Activated naive CD8-positive, alpha-beta T cell treated with anti-CD3 and anti-CD28 coated beads for 36 hours (primary cell): ENCODE results near the gene FAM185A. TPM values are rescaled to one million over a fixed set of nuclear protein-coding genes. Genes with fewer than 3 reads are reported as not detected.

Source experiments
- DNase-seq: peaks from one replicate; pipeline ENCODE4 v3.0.0; 2021
- H3K27ac Mint-ChIP-seq: one replicate; pipeline ENCODE4 v1.8.0; 2022; ENCODE audit warnings: mild to moderate bottlenecking, moderate library complexity, mixed read lengths
- H3K27me3 Mint-ChIP-seq: one replicate; pipeline ENCODE4 v1.8.0; 2022; ENCODE audit warnings: mild to moderate bottlenecking, mixed read lengths
- H3K36me3 Mint-ChIP-seq: one replicate; pipeline ENCODE4 v1.8.0; 2021; ENCODE audit warnings: mild to moderate bottlenecking, mixed read lengths
- H3K4me1 Mint-ChIP-seq: one replicate; pipeline ENCODE4 v1.8.0; 2021; ENCODE audit warnings: mixed read lengths
- H3K4me3 Mint-ChIP-seq: one replicate; pipeline ENCODE4 v1.8.0; 2022; ENCODE audit warnings: mild to moderate bottlenecking, moderate library complexity, mixed read lengths
- H3K9me3 Mint-ChIP-seq: one replicate; pipeline ENCODE4 v1.8.0; 2022; ENCODE audit warnings: mixed read lengths
- total RNA-seq, 2 experiments: library from RNA; stranded (reverse); gene quantifications; one replicate each; pipeline ENCODE4 v1.2.3, GENCODE V29; 2021

Gene FAM185A
- total RNA-seq, 2 experiments from 2014 or later = 10.0 to 10.2 TPM

DNA sequence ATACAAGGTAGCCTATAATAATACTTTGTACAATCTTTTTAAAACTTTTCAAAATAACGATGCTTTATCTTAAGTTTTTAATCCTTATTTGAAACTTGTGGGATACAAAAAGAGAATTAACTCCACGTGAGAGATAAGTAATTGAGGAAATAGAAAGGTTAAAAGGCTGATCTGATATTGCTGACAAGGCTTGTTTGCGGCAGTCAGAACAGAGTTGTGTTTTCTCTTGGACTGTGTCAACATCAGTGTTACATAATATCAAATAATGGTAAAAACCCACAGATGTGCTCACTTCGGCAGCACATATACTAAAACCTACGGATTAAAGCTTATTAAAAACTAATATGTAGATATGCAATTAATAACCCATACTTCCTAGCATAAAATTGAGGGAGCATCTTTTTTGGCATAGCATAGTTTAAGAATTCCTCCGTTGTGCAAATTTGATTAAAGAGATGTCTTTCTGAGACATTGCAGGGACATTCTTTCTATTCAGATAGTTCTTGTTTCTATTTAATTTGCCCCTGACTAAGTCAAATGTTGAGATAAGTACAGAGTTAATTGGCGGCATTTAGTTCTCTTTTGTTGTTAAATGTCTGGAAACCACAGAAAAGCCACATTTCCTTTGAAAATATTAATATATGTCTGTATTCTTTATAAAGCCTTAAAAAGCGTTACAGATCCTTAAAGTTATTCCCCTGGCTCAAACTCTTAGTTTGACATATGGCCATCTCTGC is 63.3 kb downstream of the FAM185A start:
- Mint-ChIP-seq H3K27me3 (no peaks in the 10 kb centered on the region), H3K9me3 (no peaks in the 10 kb centered on the region), H3K4me1 (peaks cover 4% of the 10 kb centered on the region), H3K36me3 (peaks cover 14% of the 10 kb centered on the region), H3K4me3 (no peak overlapping the region), H3K27ac (no peak overlapping the region)
- DNase-seq = no peak

DNA sequence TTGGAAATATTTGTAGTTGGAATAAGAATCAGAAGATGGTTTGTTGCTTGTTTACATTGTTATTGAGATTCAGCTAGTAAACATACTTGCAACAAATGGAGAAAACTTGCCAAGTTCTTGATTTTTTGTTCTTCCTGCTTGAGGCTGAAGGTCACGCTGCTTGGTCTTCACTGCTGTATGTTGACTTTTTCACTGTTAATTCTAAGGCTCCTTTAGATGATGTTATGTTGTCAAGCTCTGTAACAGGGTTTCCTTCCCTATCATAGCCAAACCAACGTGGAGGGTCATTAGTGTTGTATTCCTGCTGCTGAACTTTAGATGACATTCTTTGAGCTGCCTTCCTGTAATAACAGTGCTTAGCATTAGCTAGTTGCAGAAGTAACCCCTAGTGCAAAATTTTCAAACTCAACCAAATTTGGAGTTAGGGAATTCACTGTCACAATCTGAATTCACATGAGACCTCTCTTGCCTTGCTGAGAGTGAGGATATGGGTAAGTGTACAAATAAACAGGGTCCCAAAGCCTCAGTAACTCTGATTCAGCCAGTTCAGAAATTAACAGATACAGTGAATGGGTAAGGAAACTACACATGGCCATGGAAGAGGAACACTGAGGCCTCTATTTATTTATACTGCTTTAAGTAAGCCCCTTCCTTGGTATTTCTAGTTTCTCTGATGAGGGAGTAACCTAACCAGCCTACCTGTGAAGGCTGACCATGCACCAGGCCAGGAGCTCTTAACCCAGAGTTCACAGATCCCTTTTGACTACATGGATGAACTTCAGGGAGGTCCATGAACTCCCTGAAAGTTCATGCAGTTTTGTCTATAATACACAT is 64.6 kb downstream of the FAM185A start:
- Mint-ChIP-seq H3K4me1 (peaks cover 4% of the 10 kb centered on the region), H3K36me3 (peaks cover 11% of the 10 kb centered on the region), H3K27ac (no peak overlapping the region), H3K4me3 (no peak overlapping the region), H3K27me3 (no peaks in the 10 kb centered on the region), H3K9me3 (no peaks in the 10 kb centered on the region)
- no peak for DNase-seq

DNA sequence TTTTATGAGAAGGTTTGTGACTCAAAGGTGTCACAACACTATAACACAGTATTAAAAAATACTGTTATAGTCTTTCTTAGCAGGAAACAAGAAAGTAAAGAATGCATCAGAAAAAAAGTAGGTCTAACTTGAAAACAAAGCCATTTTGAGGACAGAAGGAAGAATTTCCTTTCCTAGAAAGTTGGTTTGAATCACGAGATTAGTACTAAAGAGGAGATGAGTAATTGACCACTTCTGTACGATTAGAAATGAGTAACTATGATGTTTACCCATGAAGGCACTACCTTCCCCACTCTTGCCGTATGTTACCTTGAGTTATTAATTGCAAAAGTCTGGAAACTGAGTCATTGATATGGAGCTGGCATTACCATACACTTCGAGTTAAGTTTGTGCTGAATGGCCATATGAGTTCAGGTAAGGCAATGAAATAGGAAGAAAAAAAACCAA is 65.2 kb downstream of the FAM185A start:
- peaks cover 4% of the 10 kb centered on the region for H3K4me1 Mint-ChIP-seq
- H3K9me3 Mint-ChIP-seq = no peaks in the 10 kb centered on the region
- peaks cover 8% of the 10 kb centered on the region for H3K36me3 Mint-ChIP-seq
- H3K27me3 Mint-ChIP-seq = no peaks in the 10 kb centered on the region
- DNase-seq = no peak
- no peak overlapping the region for H3K27ac Mint-ChIP-seq
- H3K4me3 Mint-ChIP-seq = no peak overlapping the region

DNA sequence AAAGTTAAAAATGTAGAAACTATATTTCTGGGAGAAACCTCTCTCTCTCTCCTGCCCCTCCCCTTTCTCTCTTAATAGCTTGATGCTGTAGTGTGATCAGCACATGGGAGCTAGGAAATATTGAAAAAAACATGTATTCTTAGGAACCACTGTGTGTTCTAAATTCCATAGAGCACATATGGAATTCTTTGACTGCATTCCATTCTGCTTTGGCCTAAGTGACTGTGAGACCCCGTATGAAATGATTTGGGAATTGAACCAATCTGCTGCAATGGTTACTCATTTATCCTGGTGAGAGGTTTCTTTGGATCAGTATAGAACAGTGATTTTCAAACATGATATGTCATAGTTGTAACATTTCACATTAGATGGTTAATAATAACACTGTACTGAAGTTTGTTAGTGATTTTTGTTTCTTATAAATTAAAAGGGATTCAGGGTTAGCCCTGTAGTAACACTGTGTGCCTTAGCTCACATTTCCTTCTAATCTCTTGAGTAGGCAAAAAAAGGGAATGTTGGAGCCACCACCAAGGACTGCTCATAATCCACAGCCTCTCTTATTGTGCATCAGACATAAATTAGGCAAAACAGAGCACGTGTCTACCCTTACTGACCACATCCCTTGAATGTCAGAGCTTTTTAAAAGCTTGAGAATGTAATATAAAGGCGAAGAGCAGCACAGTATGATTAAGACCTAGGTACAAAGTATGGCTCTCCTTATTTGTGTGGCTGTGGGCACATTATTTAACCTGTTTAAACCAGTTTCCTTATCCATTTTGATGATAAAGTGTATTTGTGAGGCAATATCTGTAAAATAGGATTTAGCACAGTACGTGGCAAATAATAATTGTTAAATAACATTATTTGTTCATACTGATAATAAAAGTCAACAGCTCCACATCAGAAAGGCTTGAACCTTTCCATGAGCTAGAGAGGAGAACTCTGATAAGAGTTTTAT is 69.1 kb downstream of the FAM185A start:
- Mint-ChIP-seq H3K27ac (no peak overlapping the region), H3K9me3 (no peaks in the 10 kb centered on the region), H3K36me3 (peaks cover 6% of the 10 kb centered on the region), H3K27me3 (no peaks in the 10 kb centered on the region), H3K4me3 (no peak overlapping the region), H3K4me1 (peaks cover 4% of the 10 kb centered on the region)
- DNase-seq = no peak

DNA sequence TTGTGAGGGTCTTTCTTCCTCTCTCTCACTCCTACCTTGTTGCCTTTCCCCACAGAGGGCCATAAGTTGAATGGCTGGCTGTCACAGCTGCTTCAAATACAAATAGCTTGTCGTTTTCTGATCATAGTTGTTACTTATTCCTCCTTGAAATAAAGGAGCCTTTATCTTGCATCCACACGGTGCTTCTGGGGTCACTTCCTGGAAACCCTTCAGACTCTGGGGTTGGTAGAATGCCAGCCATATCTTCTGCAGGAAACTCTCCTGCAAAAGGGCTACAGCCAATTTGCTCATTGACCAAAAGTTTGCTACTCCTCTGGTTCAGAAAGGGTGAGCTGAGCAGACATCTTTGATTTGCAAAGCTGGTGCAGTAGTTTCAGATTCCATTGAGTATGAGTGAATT is 70.4 kb downstream of the FAM185A start:
- peaks cover 4% of the 10 kb centered on the region for H3K36me3 Mint-ChIP-seq
- no peak overlapping the region for H3K4me3 Mint-ChIP-seq
- H3K9me3 Mint-ChIP-seq = no peaks in the 10 kb centered on the region
- no peak overlapping the region for H3K27ac Mint-ChIP-seq
- no peaks in the 10 kb centered on the region for H3K27me3 Mint-ChIP-seq
- H3K4me1 Mint-ChIP-seq = peaks cover 1% of the 10 kb centered on the region
- no peak for DNase-seq

DNA sequence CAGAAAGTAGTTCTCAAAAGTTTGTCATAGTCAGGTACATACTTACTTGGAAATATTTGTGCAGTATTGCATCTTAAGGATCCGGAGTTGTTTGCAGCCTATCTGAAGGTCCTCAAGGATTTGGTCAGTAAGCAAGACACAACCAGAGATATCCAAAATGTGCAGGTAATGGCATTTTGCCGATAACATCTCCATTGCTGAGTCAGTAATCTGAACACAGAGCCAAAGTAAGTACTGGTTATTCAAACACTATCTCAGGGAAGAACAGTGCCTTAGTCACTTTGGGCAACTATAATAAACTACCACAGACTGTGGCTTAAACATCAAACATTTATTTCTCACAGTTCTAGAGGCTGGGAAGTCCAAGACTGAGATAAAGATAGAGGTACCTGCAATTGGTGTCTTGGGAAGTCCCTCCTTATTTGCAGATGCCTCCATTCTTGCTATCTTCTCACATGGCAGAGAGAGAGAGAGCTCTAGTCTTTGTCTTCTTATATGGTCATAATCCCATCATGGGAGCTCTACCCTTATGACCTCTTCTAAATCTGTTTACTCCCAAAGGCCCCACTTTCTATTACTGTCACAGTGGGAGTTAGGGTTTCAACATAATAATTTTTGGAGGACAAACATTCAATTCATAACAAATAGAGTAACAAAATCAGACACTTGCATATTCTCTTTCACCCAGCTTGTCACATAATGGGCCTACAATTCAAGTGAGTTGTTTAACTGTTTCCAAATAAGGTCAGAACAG is 73.4 kb downstream of the FAM185A start:
- Mint-ChIP-seq H3K27me3 (no peaks in the 10 kb centered on the region), H3K4me3 (no peak overlapping the region), H3K4me1 (no peaks in the 10 kb centered on the region), H3K36me3 (peaks cover 4% of the 10 kb centered on the region), H3K27ac (no peak overlapping the region), H3K9me3 (no peaks in the 10 kb centered on the region)
- no peak for DNase-seq

DNA sequence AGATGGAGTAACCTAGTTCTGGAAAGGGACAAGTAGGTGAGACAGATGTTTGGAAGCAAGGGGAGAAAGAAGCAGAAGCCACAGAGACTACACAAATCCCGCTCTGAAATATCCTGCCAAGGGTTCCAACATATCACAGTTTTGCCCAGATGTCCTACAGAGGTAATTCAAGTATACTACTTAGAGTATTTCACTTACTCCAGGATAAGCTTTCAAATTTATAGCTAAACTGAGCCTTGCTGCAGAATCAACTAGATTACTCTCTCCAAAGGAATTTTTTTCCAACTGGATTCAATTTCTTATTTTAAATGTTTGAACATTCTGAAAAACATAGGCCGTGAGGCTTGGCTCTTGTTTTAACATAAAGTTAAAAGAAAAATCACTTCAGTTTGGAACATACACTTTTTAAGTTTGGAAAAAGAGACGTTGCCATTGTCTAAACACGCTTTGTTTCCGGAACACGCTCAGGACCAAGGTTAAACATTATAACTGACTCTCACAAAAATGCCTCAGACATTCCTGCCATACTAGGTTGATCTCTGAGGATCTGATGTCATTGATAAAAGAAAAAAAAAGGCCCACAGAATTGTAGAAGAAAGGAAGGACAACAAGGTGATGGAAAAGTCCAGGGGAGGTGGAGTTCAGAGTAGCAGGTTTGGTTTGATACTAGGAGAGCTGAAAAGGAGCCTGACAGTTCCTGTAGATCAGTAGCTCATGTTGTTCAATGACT is 74.8 kb downstream of the FAM185A start:
- Mint-ChIP-seq H3K27ac (no peak overlapping the region), H3K4me1 (no peaks in the 10 kb centered on the region), H3K4me3 (no peak overlapping the region), H3K36me3 (peaks cover 7% of the 10 kb centered on the region), H3K27me3 (no peaks in the 10 kb centered on the region), H3K9me3 (no peaks in the 10 kb centered on the region)
- no peak for DNase-seq

DNA sequence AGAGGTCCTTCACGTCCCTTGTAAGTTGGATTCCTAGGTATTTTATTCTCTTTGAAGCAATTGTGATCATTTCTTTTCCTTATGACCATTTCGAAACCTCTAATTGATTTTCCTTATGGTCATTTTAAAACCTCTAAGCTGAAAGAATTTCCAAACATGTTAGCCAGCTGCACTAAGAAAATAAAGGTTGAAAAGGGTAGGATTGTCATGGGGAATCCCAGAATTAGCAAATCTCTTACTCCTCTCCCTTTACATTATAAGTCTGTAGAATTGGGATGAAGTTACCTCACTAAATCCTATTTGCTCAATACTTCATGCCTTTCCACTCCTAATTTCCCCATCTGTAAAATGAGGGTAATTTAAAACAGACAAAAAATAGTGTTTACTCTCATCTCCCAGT is 79.5 kb downstream of the FAM185A start:
- no peaks in the 10 kb centered on the region for H3K27me3 Mint-ChIP-seq
- no peak overlapping the region for H3K4me3 Mint-ChIP-seq
- H3K4me1 Mint-ChIP-seq = no peaks in the 10 kb centered on the region
- H3K36me3 Mint-ChIP-seq = peaks cover 11% of the 10 kb centered on the region
- H3K9me3 Mint-ChIP-seq = no peaks in the 10 kb centered on the region
- no peak overlapping the region for H3K27ac Mint-ChIP-seq
- no peak for DNase-seq

DNA sequence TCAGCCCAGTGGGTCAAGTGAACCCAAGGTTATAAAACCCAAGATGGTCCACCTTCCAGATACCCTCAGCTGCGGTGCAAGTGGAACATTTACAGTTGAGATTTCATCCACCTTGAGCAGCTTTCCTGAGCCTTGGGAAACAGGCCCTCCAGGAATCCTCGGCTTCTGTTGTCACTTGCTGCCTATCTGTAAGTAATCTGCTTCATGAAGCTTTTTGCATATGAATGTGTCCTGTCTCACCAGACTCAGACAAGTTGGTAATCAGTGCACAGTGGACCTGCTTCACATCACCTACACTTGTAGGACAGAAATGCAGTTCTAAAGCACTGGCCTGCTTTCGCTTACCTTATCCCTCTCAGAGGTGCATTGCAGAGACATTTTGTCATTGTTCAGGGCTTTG is 80.3 kb downstream of the FAM185A start:
- H3K27ac Mint-ChIP-seq = no peak overlapping the region
- peaks cover 11% of the 10 kb centered on the region for H3K36me3 Mint-ChIP-seq
- H3K4me1 Mint-ChIP-seq = no peaks in the 10 kb centered on the region
- H3K27me3 Mint-ChIP-seq = no peaks in the 10 kb centered on the region
- no peak for DNase-seq
- no peaks in the 10 kb centered on the region for H3K9me3 Mint-ChIP-seq
- no peak overlapping the region for H3K4me3 Mint-ChIP-seq

DNA sequence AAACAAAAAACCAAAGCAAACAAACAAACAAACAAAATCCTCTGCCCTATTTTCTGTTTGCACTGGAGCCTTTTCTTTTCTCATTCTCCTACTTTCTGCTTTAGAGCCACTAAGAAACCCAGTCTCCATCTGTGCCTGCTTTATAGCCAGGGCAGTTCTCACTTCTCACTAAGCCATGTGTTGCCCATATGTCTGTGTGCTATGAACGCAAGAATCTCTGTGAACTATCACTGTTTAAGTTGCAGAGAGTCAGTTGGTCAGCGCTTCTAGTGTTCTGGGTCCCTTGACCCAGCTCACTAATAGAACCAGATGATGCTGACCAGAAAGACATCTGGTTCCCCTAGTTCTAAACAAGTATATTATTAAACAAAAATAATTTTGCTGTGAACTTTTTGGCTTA is 81.4 kb downstream of the FAM185A start:
- no peak for DNase-seq
- Mint-ChIP-seq H3K9me3 (no peaks in the 10 kb centered on the region), H3K4me3 (no peak overlapping the region), H3K36me3 (peaks cover 11% of the 10 kb centered on the region), H3K27me3 (no peaks in the 10 kb centered on the region), H3K27ac (no peak overlapping the region), H3K4me1 (peaks cover 5% of the 10 kb centered on the region)

DNA sequence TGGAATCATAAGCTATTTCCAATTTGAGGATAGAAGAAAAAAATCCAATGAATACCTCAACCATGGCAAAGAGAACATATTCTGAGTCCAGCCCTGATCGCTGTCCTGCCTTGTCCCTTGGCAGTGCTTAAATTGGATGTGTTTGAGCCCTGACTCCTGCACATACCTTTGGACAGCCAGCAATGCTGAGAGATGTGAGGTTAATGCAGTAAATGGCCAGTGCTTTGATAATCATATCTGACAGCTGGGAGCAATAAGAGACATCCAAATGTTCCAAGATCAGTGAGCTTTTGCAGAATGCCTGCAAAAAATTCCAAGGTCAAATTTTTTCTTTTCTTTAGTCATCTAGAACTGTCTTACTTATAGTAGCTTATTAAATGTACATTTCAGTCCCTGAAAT is 83.9 kb downstream of the FAM185A start:
- Mint-ChIP-seq H3K4me1 (peaks cover 7% of the 10 kb centered on the region), H3K9me3 (no peaks in the 10 kb centered on the region), H3K27ac (no peak overlapping the region), H3K4me3 (no peak overlapping the region), H3K27me3 (no peaks in the 10 kb centered on the region), H3K36me3 (peaks cover 18% of the 10 kb centered on the region)
- no peak for DNase-seq

DNA sequence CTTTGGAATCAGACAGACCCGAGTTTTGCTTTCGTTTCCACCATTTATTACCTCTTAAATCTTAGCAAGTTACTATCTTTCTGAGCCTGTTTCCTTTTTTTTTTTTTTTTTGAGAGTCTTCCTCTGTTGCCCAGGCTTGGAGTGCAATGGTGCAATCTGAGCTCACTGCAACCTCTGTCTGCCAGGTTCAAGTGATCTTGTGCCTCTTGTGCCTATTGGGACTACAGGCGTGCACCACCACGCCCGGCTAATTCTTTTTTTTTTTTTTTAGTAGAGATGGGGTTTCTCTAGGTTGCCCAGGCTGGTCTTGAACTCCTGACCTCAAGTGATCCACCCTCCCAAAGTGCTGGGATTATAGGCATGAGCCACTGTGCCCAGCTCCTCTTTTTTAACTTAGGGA is 84.5 kb downstream of the FAM185A start:
- no peak overlapping the region for H3K27ac Mint-ChIP-seq
- H3K9me3 Mint-ChIP-seq = no peaks in the 10 kb centered on the region
- H3K4me1 Mint-ChIP-seq = peaks cover 7% of the 10 kb centered on the region
- no peak for DNase-seq
- H3K36me3 Mint-ChIP-seq = peaks cover 18% of the 10 kb centered on the region
- no peak overlapping the region for H3K4me3 Mint-ChIP-seq
- no peaks in the 10 kb centered on the region for H3K27me3 Mint-ChIP-seq

DNA sequence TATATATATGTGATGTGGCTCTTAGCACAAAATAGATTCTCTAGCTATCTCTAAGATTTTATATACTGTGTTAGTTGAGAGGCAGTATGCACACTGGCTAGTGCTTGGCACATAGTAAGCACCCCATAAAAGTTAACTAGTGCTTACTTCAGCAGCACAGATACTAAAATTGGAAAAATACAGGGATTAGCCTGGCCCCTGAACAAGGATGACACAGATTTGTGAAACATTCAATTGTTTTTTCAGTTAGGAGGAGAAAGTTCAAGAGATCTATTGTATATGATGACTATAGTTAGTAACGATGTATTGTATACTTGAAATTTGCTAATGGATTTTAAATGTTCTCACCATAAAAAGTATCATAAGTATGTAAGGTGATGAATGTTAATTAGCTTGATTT is 85.7 kb downstream of the FAM185A start:
- H3K9me3 Mint-ChIP-seq = no peaks in the 10 kb centered on the region
- no peak for DNase-seq
- H3K27me3 Mint-ChIP-seq = no peaks in the 10 kb centered on the region
- no peak overlapping the region for H3K27ac Mint-ChIP-seq
- peaks cover 21% of the 10 kb centered on the region for H3K36me3 Mint-ChIP-seq
- no peak overlapping the region for H3K4me3 Mint-ChIP-seq
- H3K4me1 Mint-ChIP-seq = peaks cover 7% of the 10 kb centered on the region

DNA sequence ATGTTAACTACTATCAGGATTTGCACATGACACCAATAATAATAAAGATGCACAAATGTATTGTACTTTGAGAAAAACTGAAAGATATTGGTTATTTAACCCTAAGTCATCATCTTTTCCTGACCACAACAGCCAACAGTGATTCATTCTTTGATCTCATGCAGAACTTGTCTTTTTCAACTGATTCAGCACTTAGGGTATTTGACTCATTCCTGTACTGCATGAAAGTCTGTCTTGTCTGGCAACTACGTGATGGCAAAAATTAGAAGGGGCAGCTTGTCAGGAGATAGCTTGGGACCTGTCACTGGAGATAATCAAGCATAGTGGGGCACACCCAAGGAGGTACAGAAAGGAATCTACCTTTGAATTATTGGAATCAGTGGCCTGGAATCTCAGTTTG is 86.2 kb downstream of the FAM185A start:
- H3K9me3 Mint-ChIP-seq = no peaks in the 10 kb centered on the region
- peaks cover 7% of the 10 kb centered on the region for H3K4me1 Mint-ChIP-seq
- H3K27me3 Mint-ChIP-seq = no peaks in the 10 kb centered on the region
- peak; percentile 8 for DNase-seq
- H3K4me3 Mint-ChIP-seq = no peak overlapping the region
- H3K36me3 Mint-ChIP-seq = peaks cover 19% of the 10 kb centered on the region
- no peak overlapping the region for H3K27ac Mint-ChIP-seq
